Liver (tissue), 9 donors: ENCODE measurements around the gene TMEM108. TPM values are rescaled to one million over a fixed set of nuclear protein-coding genes. Genes with fewer than 3 reads are reported as not detected.

Experiments
- DNase-seq: peaks from one replicate; pipeline ENCODE4 v3.0.0-alpha.2; 2017; ENCODE audit warnings: low spot score
- H3K27ac ChIP-seq, 2 donors: one replicate each; pipeline ENCODE4 v1.7.0; 2013; ENCODE audit warnings: inconsistent platforms in 2 of 2, low read length in 2 of 2, control low read depth in 1 of 2, low read depth in 1 of 2, mild to moderate bottlenecking in 1 of 2
- H3K27me3 ChIP-seq, 4 donors: one replicate each; pipeline versions ENCODE4 v1.6.1 to v1.7.0; 2013; ENCODE audit warnings: low read length in 3 of 4, inconsistent platforms in 1 of 4, mild to moderate bottlenecking in 1 of 4, moderate library complexity in 1 of 4; ENCODE audit not compliant: control insufficient read depth in 4 of 4, insufficient read depth in 4 of 4
- H3K36me3 ChIP-seq, 4 donors: one replicate each; pipeline versions ENCODE4 v1.6.1 to v1.7.0; 2013; ENCODE audit warnings: low read length in 3 of 4, mild to moderate bottlenecking in 3 of 4, low read depth in 1 of 4, moderate library complexity in 1 of 4; ENCODE audit not compliant: control insufficient read depth in 4 of 4, insufficient read depth in 3 of 4
- H3K4me1 ChIP-seq, 4 donors: one replicate each; pipeline versions ENCODE4 v1.6.1 to v1.7.0; 2013; ENCODE audit warnings: low read length in 3 of 4, mild to moderate bottlenecking in 3 of 4, moderate library complexity in 1 of 4; ENCODE audit not compliant: control insufficient read depth in 4 of 4, insufficient read depth in 4 of 4
- H3K4me3 ChIP-seq, 3 donors: one replicate each; pipeline versions ENCODE4 v1.6.1 to v1.7.0; 2013; ENCODE audit warnings: low read length in 3 of 3, control low read depth in 1 of 3, low read depth in 1 of 3, mild to moderate bottlenecking in 1 of 3
- H3K9ac ChIP-seq, 2 donors: one replicate each; pipeline ENCODE4 v1.7.0; 2013; ENCODE audit warnings: low read length in 2 of 2, mild to moderate bottlenecking in 2 of 2, moderate library complexity in 2 of 2, control low read depth in 1 of 2, low read depth in 1 of 2
- H3K9me3 ChIP-seq, 4 donors: one replicate each; pipeline versions ENCODE4 v1.6.1 to v1.7.0; 2013; ENCODE audit warnings: low read length in 3 of 4; ENCODE audit not compliant: control insufficient read depth in 4 of 4
- ATF3 ChIP-seq: IDR thresholded peaks from 2 replicates; pipeline ENCODE4 v1.6.1; 2016; ENCODE audit warnings: antibody characterized with exemption
- CTCF ChIP-seq: fragments of 150-350 bp; IDR thresholded peaks from 2 replicates; pipeline ENCODE4 v1.5.1; 2017; ENCODE audit warnings: improper control_type of control experiment, low read depth, low read length; ENCODE audit not compliant: missing input control
- EGR1 ChIP-seq, 2 donors: IDR thresholded peaks; 2 replicates each; pipeline ENCODE4 v1.6.1; 2016 to 2018; ENCODE audit warnings: antibody characterized with exemption in 2 of 2, low read depth in 2 of 2
- FOXA1 ChIP-seq: IDR thresholded peaks from 2 replicates; pipeline ENCODE4 v1.6.1; 2016; ENCODE audit warnings: antibody characterized with exemption
- FOXA2 ChIP-seq: IDR thresholded peaks from 2 replicates; pipeline ENCODE4 v1.6.1; 2016; ENCODE audit warnings: antibody characterized with exemption
- GABPA ChIP-seq, 2 donors: IDR thresholded peaks in 1 of 2; conservative IDR thresholded peaks in 1 of 2; 2 replicates each; pipeline ENCODE4 v1.6.1; 2016; ENCODE audit warnings: antibody characterized with exemption in 2 of 2, mild to moderate bottlenecking in 1 of 2, moderate library complexity in 1 of 2
- HNF4A ChIP-seq, 2 donors: conservative IDR thresholded peaks; 2 replicates each; pipeline ENCODE4 v1.6.1; 2016; ENCODE audit warnings: antibody characterized with exemption in 2 of 2, mild to moderate bottlenecking in 2 of 2
- HNF4G ChIP-seq: IDR thresholded peaks from 2 replicates; pipeline ENCODE4 v1.6.1; 2016; ENCODE audit warnings: antibody characterized with exemption
- JUND ChIP-seq, 2 donors: IDR thresholded peaks; 2 replicates each; pipeline ENCODE4 v1.6.1; 2016; ENCODE audit warnings: antibody characterized with exemption in 2 of 2
- MAX ChIP-seq: IDR thresholded peaks from 2 replicates; pipeline ENCODE4 v1.6.1; 2016; ENCODE audit warnings: antibody characterized with exemption
- NR2F2 ChIP-seq: IDR thresholded peaks from 2 replicates; pipeline ENCODE4 v1.6.1; 2016; ENCODE audit warnings: antibody characterized with exemption
- RAD21 ChIP-seq, 2 donors: IDR thresholded peaks; 2 replicates each; pipeline ENCODE4 v1.6.1; 2016; ENCODE audit warnings: antibody characterized with exemption in 2 of 2, mild to moderate bottlenecking in 2 of 2
- REST ChIP-seq: IDR thresholded peaks from 2 replicates; pipeline ENCODE4 v1.6.1; 2016; ENCODE audit warnings: antibody characterized with exemption, mild to moderate bottlenecking
- RXRA ChIP-seq, 2 donors: IDR thresholded peaks; 2 replicates each; pipeline ENCODE4 v1.6.1; 2017 to 2018; ENCODE audit warnings: antibody characterized with exemption in 2 of 2, mild to moderate bottlenecking in 1 of 2
- SP1 ChIP-seq: IDR thresholded peaks from 2 replicates; pipeline ENCODE4 v1.6.1; 2018; ENCODE audit warnings: antibody characterized with exemption, mild to moderate bottlenecking
- TAF1 ChIP-seq: conservative IDR thresholded peaks from 2 replicates; pipeline ENCODE4 v1.6.1; 2016; ENCODE audit warnings: antibody characterized with exemption, mild to moderate bottlenecking
- YY1 ChIP-seq: IDR thresholded peaks from 2 replicates; pipeline ENCODE4 v1.6.1; 2016; ENCODE audit warnings: antibody characterized with exemption, mild to moderate bottlenecking
- ZBTB33 ChIP-seq: IDR thresholded peaks from 2 replicates; pipeline ENCODE4 v1.6.1; 2016; ENCODE audit warnings: antibody characterized with exemption
- WGBS: extraction: QIAGEN DNeasy Blood & Tissue Kit; methylation state at CpG from one replicate; pipeline ENCODE4 v1.1.7; 2013; 5-methylcytosine and 5-hydroxymethylcytosine counted together
- polyA plus RNA-seq, 2 donors: library from polyadenylated mRNA; stranded (reverse) in 1 of 2; unstranded in 1 of 2; fragments of 200-250 nt in 1 of 2; fragments of >200 nt in 1 of 2; fragmentation: Nextera tagmentation in 1 of 2; extraction: Ambion mirVana in 1 of 2; gene quantifications; one replicate each; pipeline versions ENCODE4 v1.2.1 to v1.2.3, GENCODE V29; 2013 to 2015
- total RNA-seq, 2 donors: library from RNA; depleted of rRNA; stranded (reverse); fragments of >200 nt; gene quantifications; one replicate each; pipeline ENCODE4 v1.2.3, GENCODE V29; 2014
- donor health status: healthy.
- donor health status: healthy.
- donor health status: healthy.
- donor health status: healthy.
- donor health status: healthy.

Gene TMEM108
- total and polyA plus RNA-seq, 4 donors, result 0.05 to 0.10 TPM; not detected in 2

GRCh38 chr3:133211856-133212255 is 173.7 kb downstream of the TMEM108 start:
- H3K9ac ChIP-seq, result no peak overlapping the region
- TF ChIP-seq YY1 (no peak), HNF4A (conservative IDR thresholded peaks at IDR 0.05) (no peak), SP1 (no peak), RXRA (IDR thresholded peaks at IDR 0.05) (no peak), MAX (no peak), EGR1 (IDR thresholded peaks at IDR 0.05; ENCODE audit: low read depth in 2 of 2) (no peak), ZBTB33 (no peak), ATF3 (no peak), FOXA1 (no peak), TAF1 (no peak), GABPA (IDR thresholded peaks at IDR 0.05 in 1 of 2, conservative IDR thresholded peaks at IDR 0.05 in 1 of 2) (no peak), RAD21 (IDR thresholded peaks at IDR 0.05) (no peak)
- DNase-seq, result no peak
- no peak overlapping the region for H3K4me3 ChIP-seq
- H3K27me3 ChIP-seq, result no peaks in the 10 kb centered on the region
- H3K9me3 ChIP-seq, result no peaks in the 10 kb centered on the region
- no peaks in the 10 kb centered on the region for H3K4me1 ChIP-seq
- H3K27ac ChIP-seq, result no peak overlapping the region
- H3K36me3 ChIP-seq, result no peaks in the 10 kb centered on the region

- no peak for DNase-seq
- TF ChIP-seq RAD21 (IDR thresholded peaks at IDR 0.05) (no peak), NR2F2 (no peak), JUND (IDR thresholded peaks at IDR 0.05) (no peak), TAF1 (no peak), YY1 (no peak), HNF4G (no peak)
- Histone ChIP-seq H3K36me3 (no peaks in the 10 kb centered on the region), H3K9me3 (no peaks in the 10 kb centered on the region), H3K27me3 (no peaks in the 10 kb centered on the region), H3K27ac (no peak overlapping the region), H3K4me3 (no peak overlapping the region), H3K9ac (no peak overlapping the region), H3K4me1 (no peaks in the 10 kb centered on the region)
- WGBS, result 80% methylated on average over 2 of the region's 2 CpGs
Measured at GRCh38 chr3:133213937-133214336, 175.7 kb downstream of the TMEM108 start.

- 60% methylated on average over 3 of the region's 3 CpGs for WGBS
- no peak for DNase-seq
- Histone ChIP-seq H3K9me3 (peaks cover 0 to 3% (median 2%) of the 10 kb centered on the region in 4 donors), H3K27me3 (peaks cover 0 to 3% (median 0%) of the 10 kb centered on the region in 4 donors), H3K4me1 (no peaks in the 10 kb centered on the region), H3K4me3 (no peak overlapping the region), H3K9ac (no peak overlapping the region), H3K36me3 (no peaks in the 10 kb centered on the region), H3K27ac (no peak overlapping the region)
- no peak for TF ChIP-seq CTCF
- TF ChIP-seq YY1, result no peak
- no peak for TF ChIP-seq FOXA2
- TF ChIP-seq MAX, result no peak
- TF ChIP-seq TAF1, result no peak
- no peak for TF ChIP-seq ZBTB33
- no peak for TF ChIP-seq SP1
- TF ChIP-seq RAD21 (IDR thresholded peaks at IDR 0.05), result no peak
- TF ChIP-seq REST, result no peak
- TF ChIP-seq NR2F2, result no peak
- TF ChIP-seq HNF4G, result no peak
- no peak for TF ChIP-seq FOXA1
- TF ChIP-seq EGR1 (IDR thresholded peaks at IDR 0.05; ENCODE audit: low read depth in 2 of 2), result no peak
- TF ChIP-seq RXRA (IDR thresholded peaks at IDR 0.05), result no peak
- no peak for TF ChIP-seq JUND (IDR thresholded peaks at IDR 0.05)
Measured at GRCh38 chr3:133227813-133228212, 189.6 kb downstream of the TMEM108 start.
